Lung (tissue), 12 donors: ENCODE data around the gene ASTL. TPM values are rescaled to one million over a fixed set of nuclear protein-coding genes. Genes with fewer than 3 reads are reported as not detected.

Source experiments
- ATAC-seq: fragments of 200-7000 bp; cut with Tn5 transposase; one replicate; pipeline ENCODE4 v1.9.1; 2020; ENCODE audit warnings: moderate number of reproducible peaks; ENCODE audit not compliant: insufficient read depth, low FRiP score
- DNase-seq, 3 donors: peaks; one replicate each; pipeline ENCODE4 v3.0.0-alpha.2; 2013 to 2017
- H3K27ac ChIP-seq, 2 donors: one replicate each; pipeline ENCODE4 v1.5.1; 2013; ENCODE audit warnings: mild to moderate bottlenecking in 2 of 2, moderate library complexity in 2 of 2, control low read depth in 1 of 2, inconsistent platforms in 1 of 2, low read depth in 1 of 2, low read length in 1 of 2
- H3K27me3 ChIP-seq, 3 donors: one replicate each; pipeline ENCODE4 v1.5.1; 2013; ENCODE audit warnings: low read length in 2 of 3; ENCODE audit not compliant: control insufficient read depth in 3 of 3, insufficient read depth in 3 of 3
- H3K36me3 ChIP-seq, 4 donors: one replicate each; pipeline ENCODE4 v1.5.1; 2013; ENCODE audit warnings: low read length in 4 of 4, mild to moderate bottlenecking in 1 of 4, moderate library complexity in 1 of 4; ENCODE audit not compliant: control insufficient read depth in 4 of 4, insufficient read depth in 4 of 4
- H3K4me1 ChIP-seq, 5 donors: one replicate each; pipeline ENCODE4 v1.5.1; 2013; ENCODE audit warnings: low read length in 5 of 5, mild to moderate bottlenecking in 2 of 5, moderate library complexity in 1 of 5; ENCODE audit not compliant: control insufficient read depth in 5 of 5, insufficient read depth in 5 of 5
- H3K4me3 ChIP-seq: one replicate; pipeline ENCODE4 v1.5.1; 2013; ENCODE audit warnings: mild to moderate bottlenecking, control low read depth, moderate library complexity
- H3K9ac ChIP-seq, 2 donors: one replicate each; pipeline ENCODE4 v1.5.1; 2013; ENCODE audit warnings: low read length in 2 of 2, control low read depth in 1 of 2; ENCODE audit not compliant: insufficient read depth in 1 of 2
- H3K9me3 ChIP-seq, 4 donors: one replicate each; pipeline ENCODE4 v1.5.1; 2013; ENCODE audit warnings: low read length in 3 of 4, mild to moderate bottlenecking in 1 of 4, moderate library complexity in 1 of 4; ENCODE audit not compliant: control insufficient read depth in 4 of 4, insufficient read depth in 3 of 4
- WGBS, 2 donors: extraction: QIAGEN DNeasy Blood & Tissue Kit; methylation state at CpG; one replicate each; pipeline ENCODE4 v1.1.7; 2013; 5-methylcytosine and 5-hydroxymethylcytosine counted together
- polyA plus RNA-seq, 2 donors: library from polyadenylated mRNA; stranded (reverse); fragments of 200-250 nt; gene quantifications; one replicate each; pipeline ENCODE4 v1.2.1, GENCODE V29; 2013
- total RNA-seq, 2 donors: library from RNA; depleted of rRNA in 1 of 2; stranded (reverse); fragments of >200 nt in 1 of 2; gene quantifications; one replicate each; pipeline ENCODE4 v1.2.1, GENCODE V29; 2014 to 2021
- TF ChIP-seq, protein P1 (sequence below): IDR thresholded peaks from 2 replicates; pipeline ENCODE4 v1.5.1; 2012; ENCODE audit warnings: mild to moderate bottlenecking; ENCODE audit errors: control extremely low read depth, extremely low read depth
- donor health status: control.
- donor health status: control.
- donor health status: Bipolar disorder and iron deficiency.
- donor health status: healthy.
- donor health status: DM: yes; HTN: yes; CAD: no.

Gene ASTL
- total and polyA plus RNA-seq, 4 donors = 0.14 to 0.34 TPM; not detected in 2

DNA sequence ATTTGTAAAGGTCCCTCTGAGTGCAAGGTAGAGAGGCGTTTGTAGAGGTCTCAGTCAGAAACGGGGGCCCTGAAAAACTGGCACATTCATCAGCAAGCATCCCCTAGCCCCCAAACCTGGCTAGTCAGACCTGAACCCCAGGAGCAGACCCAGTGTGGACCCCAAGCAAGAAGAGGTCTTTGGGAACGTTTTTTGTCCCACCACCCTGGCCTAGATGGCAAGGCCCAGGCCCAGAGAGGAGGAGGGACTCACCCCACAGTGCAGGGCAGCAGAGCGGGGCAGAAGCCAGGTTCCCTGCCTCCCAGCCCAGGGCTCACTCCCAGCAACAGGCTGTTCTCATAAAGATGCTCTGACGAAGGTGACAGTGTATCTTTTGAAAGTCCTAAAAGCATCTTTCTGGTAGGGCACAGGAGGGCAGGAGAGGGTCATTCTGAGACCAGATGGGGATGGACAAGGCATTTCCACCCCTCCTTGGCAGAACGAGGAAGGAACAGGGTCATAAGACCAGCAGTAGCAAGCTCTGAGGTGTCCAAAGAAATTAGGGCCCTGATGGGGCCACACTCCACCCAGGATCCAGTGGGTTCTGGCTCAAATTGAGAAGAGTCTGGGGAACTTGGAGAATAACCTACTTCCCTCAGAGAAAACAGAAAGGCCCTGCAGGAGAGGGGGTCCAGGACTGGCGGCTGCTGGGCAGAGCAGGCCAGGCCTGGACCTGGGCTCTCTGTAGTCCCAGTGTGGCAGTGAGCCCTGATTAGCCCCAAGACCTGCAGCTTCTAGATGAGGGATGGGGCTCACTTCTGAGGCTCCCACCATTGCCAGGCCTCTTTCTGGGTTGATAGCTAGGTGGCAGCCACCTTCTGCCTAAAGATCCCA is 40.1 kb downstream of the ASTL start:
- peaks cover 0 to 2% (median 0%) of the 10 kb centered on the region in 5 donors for H3K4me1 ChIP-seq
- peak in 1 of 3 donors; percentile 7 for DNase-seq
- no peak overlapping the region for H3K4me3 ChIP-seq
- H3K9me3 ChIP-seq = no peaks in the 10 kb centered on the region
- no peaks in the 10 kb centered on the region for H3K27me3 ChIP-seq
- peak overlapping the region in 1 of 2 donors; percentile 68 for H3K27ac ChIP-seq
- WGBS, 2 donors = 80 to 81% methylated on average over 7 of the region's 7 CpGs
- ATAC-seq = no peak
- H3K9ac ChIP-seq = no peak overlapping the region
- no peaks in the 10 kb centered on the region for H3K36me3 ChIP-seq
- TF ChIP-seq, protein P1, sequence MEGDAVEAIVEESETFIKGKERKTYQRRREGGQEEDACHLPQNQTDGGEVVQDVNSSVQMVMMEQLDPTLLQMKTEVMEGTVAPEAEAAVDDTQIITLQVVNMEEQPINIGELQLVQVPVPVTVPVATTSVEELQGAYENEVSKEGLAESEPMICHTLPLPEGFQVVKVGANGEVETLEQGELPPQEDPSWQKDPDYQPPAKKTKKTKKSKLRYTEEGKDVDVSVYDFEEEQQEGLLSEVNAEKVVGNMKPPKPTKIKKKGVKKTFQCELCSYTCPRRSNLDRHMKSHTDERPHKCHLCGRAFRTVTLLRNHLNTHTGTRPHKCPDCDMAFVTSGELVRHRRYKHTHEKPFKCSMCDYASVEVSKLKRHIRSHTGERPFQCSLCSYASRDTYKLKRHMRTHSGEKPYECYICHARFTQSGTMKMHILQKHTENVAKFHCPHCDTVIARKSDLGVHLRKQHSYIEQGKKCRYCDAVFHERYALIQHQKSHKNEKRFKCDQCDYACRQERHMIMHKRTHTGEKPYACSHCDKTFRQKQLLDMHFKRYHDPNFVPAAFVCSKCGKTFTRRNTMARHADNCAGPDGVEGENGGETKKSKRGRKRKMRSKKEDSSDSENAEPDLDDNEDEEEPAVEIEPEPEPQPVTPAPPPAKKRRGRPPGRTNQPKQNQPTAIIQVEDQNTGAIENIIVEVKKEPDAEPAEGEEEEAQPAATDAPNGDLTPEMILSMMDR = no peak

DNA sequence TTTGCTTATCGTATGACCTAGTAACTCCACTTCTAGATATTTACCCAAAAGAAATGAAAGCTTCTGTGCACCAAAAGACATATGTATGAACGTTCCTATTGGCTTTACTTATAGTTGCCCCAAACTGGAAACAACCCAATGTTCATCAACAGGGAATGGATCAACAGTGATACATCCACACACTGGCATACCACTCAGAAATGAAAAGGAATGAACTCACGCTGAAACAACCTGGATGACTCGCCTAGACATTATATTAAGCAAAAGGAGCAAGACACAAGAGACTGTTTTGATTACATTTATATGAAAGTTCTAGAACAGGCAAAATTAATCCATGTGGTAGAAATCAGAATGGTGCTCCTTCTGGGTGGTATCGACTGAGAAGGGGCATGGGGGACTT is 40.9 kb downstream of the ASTL start:
- 90 to 93% methylated on average over 5 of the region's 5 CpGs for WGBS, 2 donors

DNA sequence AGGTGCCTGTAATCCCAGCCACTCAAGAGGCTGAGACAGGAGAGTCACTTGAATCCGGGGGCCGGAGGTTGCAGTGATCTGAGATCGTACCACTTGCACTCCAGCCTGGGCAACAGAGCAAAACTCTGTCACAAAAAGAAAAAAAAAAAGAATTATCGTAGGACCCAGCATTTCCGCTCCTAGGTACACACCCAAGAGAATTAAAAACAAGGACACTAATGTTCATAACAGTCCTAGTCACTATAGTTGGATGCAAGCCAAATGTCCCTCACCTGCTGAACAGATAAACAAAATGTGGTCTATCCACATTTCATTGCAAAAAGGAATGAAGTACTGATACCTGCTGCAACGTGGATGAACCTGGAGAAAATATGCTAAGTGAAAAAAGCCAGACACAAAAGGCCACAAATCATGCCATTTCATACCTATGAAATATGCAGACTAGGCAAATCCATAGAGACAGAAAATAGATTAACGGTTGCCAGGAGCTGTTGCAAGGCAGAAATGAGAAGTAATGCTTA is 43.1 kb downstream of the ASTL start:
- ATAC-seq = no peak
- no peaks in the 10 kb centered on the region for H3K27me3 ChIP-seq
- H3K4me3 ChIP-seq = no peak overlapping the region
- no peaks in the 10 kb centered on the region for H3K36me3 ChIP-seq
- DNase-seq = no peak
- peaks cover 0 to 2% (median 0%) of the 10 kb centered on the region in 5 donors for H3K4me1 ChIP-seq
- 67 to 77% methylated on average over 7 of the region's 7 CpGs for WGBS, 2 donors
- TF ChIP-seq, protein P1 = no peak
- H3K9me3 ChIP-seq = no peaks in the 10 kb centered on the region
- no peak overlapping the region for H3K27ac ChIP-seq
- no peak overlapping the region for H3K9ac ChIP-seq

More for the DNA sequence above, 40.9 kb downstream of the ASTL start:
- Histone ChIP-seq H3K9ac (no peak overlapping the region), H3K27ac (no peak overlapping the region), H3K4me3 (no peak overlapping the region), H3K4me1 (peaks cover 0 to 2% (median 0%) of the 10 kb centered on the region in 5 donors), H3K9me3 (no peaks in the 10 kb centered on the region), H3K27me3 (no peaks in the 10 kb centered on the region), H3K36me3 (no peaks in the 10 kb centered on the region)
- TF ChIP-seq, protein P1 = no peak
- DNase-seq (no peak), ATAC-seq (no peak)
